GM23338 (cell line): ENCODE measurements around the gene XXYLT1.

ENCODE experiments used
- CTCF ChIP-seq, 2 experiments: fragments of 200-600 bp in 1 of 2; sonication (generic) in 1 of 2; conservative IDR thresholded peaks; 2 replicates each; pipeline versions ENCODE4 v1.5.1 to v1.6.1; 2016 to 2017; ENCODE audit warnings: antibody characterized with exemption in 2 of 2, low read depth in 2 of 2, mild to moderate bottlenecking in 2 of 2, moderate library complexity in 1 of 2
- EZH2phosphoT487 ChIP-seq: fragments of 200-600 bp; sonication (generic); IDR thresholded peaks from one replicate; pipeline ENCODE4 v1.8.1; 2018; ENCODE audit warnings: antibody characterized with exemption; ENCODE audit not compliant: unreplicated experiment
- POLR2AphosphoS5 ChIP-seq: IDR thresholded peaks from 2 replicates; pipeline ENCODE4 v1.6.1; 2016; ENCODE audit warnings: antibody characterized with exemption, low read depth

GRCh38 chr3:195119461-195120266 lies 151.3 kb downstream of the XXYLT1 start:
- no peak for TF ChIP-seq POLR2AphosphoS5
- no peak for TF ChIP-seq CTCF (conservative IDR thresholded peaks at IDR 0.05; ENCODE audit: low read depth in 2 of 2)
- TF ChIP-seq EZH2phosphoT487 = no peak
